ENCODE results near the gene ATN1. TPM values are rescaled to one million over a fixed set of nuclear protein-coding genes. Genes with fewer than 3 reads are reported as not detected.

The ATN1 gene
- total RNA-seq, 1 experiment from 2014 or later: 62.0 TPM

GRCh38 chr12:6914246-6914946, 13.4 kb upstream of the ATN1 start, which contains the start of gene ENO2:
TSS of gene ENO2 (plus strand) at chr12:6914580. CDS start at chr12:6915833, 1,253 bp downstream.
- no peaks in the 10 kb centered on the region for H3K9me3 Mint-ChIP-seq (ENCODE audit: low read depth, unreplicated experiment)
- peak within 1 kb of the TSS; percentile 63 for H3K27ac Mint-ChIP-seq (ENCODE audit: unreplicated experiment)
- TF ChIP-seq CTCF (IDR thresholded peaks at IDR 0.05; ENCODE audit: unreplicated experiment): no peak
- peak within 1 kb of the TSS; percentile 83 for H3K4me3 Mint-ChIP-seq (ENCODE audit: low read depth, unreplicated experiment)
- CTCF ChIA-PET: interaction anchor here (0.8 to 1.3 kb wide), 3 partner anchors 11 to 104 kb away, joined by 3 to 5 read pairs (median 3); partner anchors contain the start of gene LPCAT3
- peaks cover 32% of the 10 kb centered on the region for H3K27me3 Mint-ChIP-seq (ENCODE audit: unreplicated experiment)
- no TSS peak for BruUV-seq (replicated peaks)
- intact Hi-C loops (cut with micrococcal nuclease; ENCODE audit: unreplicated experiment): no loop called here
- no peaks in the 10 kb centered on the region for H3K4me1 Mint-ChIP-seq (ENCODE audit: low read depth, unreplicated experiment)
- peak; percentile 71 for DNase-seq
- peaks cover 23% of the 10 kb centered on the region for H3K36me3 Mint-ChIP-seq (ENCODE audit: insufficient read depth, unreplicated experiment)

GRCh38 chr12:6914947-6915788, 12.6 kb upstream of the ATN1 start:
- no TSS peak for BruUV-seq (replicated peaks)
- H3K27ac Mint-ChIP-seq (ENCODE audit: unreplicated experiment): peak overlapping the region; percentile 9
- CTCF ChIA-PET: interaction anchor here (1.3 kb wide), 1 partner anchor 46 kb away, joined by 3 read pairs; no protein-coding TSS in a partner anchor
- peaks cover 28% of the 10 kb centered on the region for H3K36me3 Mint-ChIP-seq (ENCODE audit: insufficient read depth, unreplicated experiment)
- H3K27me3 Mint-ChIP-seq (ENCODE audit: unreplicated experiment): peaks cover 32% of the 10 kb centered on the region
- no peaks in the 10 kb centered on the region for H3K9me3 Mint-ChIP-seq (ENCODE audit: low read depth, unreplicated experiment)
- no peak for DNase-seq
- no peak for TF ChIP-seq CTCF (IDR thresholded peaks at IDR 0.05; ENCODE audit: unreplicated experiment)
- intact Hi-C loops (cut with micrococcal nuclease; ENCODE audit: unreplicated experiment): no loop called here
- peak overlapping the region; percentile 83 for H3K4me3 Mint-ChIP-seq (ENCODE audit: low read depth, unreplicated experiment)
- H3K4me1 Mint-ChIP-seq (ENCODE audit: low read depth, unreplicated experiment): no peaks in the 10 kb centered on the region

GRCh38 chr12:6915789-6916285, 11.9 kb upstream of the ATN1 start:
- no peak for TF ChIP-seq CTCF (IDR thresholded peaks at IDR 0.05; ENCODE audit: unreplicated experiment)
- H3K27ac Mint-ChIP-seq (ENCODE audit: unreplicated experiment): no peak overlapping the region
- no peaks in the 10 kb centered on the region for H3K4me1 Mint-ChIP-seq (ENCODE audit: low read depth, unreplicated experiment)
- CTCF ChIA-PET: interaction anchor here (0.7 kb wide), 1 partner anchor 10 kb away, joined by 3 read pairs; no protein-coding TSS in a partner anchor
- intact Hi-C loops (cut with micrococcal nuclease; ENCODE audit: unreplicated experiment): no loop called here
- H3K27me3 Mint-ChIP-seq (ENCODE audit: unreplicated experiment): peaks cover 32% of the 10 kb centered on the region
- DNase-seq: no peak
- peaks cover 28% of the 10 kb centered on the region for H3K36me3 Mint-ChIP-seq (ENCODE audit: insufficient read depth, unreplicated experiment)
- no TSS peak for BruUV-seq (replicated peaks)
- H3K4me3 Mint-ChIP-seq (ENCODE audit: low read depth, unreplicated experiment): peak overlapping the region; percentile 83
- H3K9me3 Mint-ChIP-seq (ENCODE audit: low read depth, unreplicated experiment): no peaks in the 10 kb centered on the region

- Mint-ChIP-seq H3K4me1 (ENCODE audit: low read depth, unreplicated experiment) (no peaks in the 10 kb centered on the region), H3K27ac (ENCODE audit: unreplicated experiment) (no peak overlapping the region), H3K4me3 (ENCODE audit: low read depth, unreplicated experiment) (no peak overlapping the region), H3K36me3 (ENCODE audit: insufficient read depth, unreplicated experiment) (peaks cover 28% of the 10 kb centered on the region), H3K9me3 (ENCODE audit: low read depth, unreplicated experiment) (no peaks in the 10 kb centered on the region), H3K27me3 (ENCODE audit: unreplicated experiment) (peaks cover 32% of the 10 kb centered on the region)
- DNase-seq: no peak
- CTCF ChIA-PET: interaction anchor here (0.7 kb wide), 1 partner anchor 9 kb away, joined by 3 read pairs; no protein-coding TSS in a partner anchor
- no peak for TF ChIP-seq CTCF (IDR thresholded peaks at IDR 0.05; ENCODE audit: unreplicated experiment)
- BruUV-seq (replicated peaks): no TSS peak
- intact Hi-C loops (cut with micrococcal nuclease; ENCODE audit: unreplicated experiment): no loop called here
Observed at GRCh38 chr12:6916426-6917200, 11.1 kb upstream of the ATN1 start.
